ENCODE data around the gene KIAA1958.

Gene KIAA1958

GRCh38 chr9:112533660-112534059 lies 47.0 kb downstream of the KIAA1958 start:
- no peak for DNase-seq

GRCh38 chr9:112535301-112535700 lies 48.7 kb downstream of the KIAA1958 start:
- no peak for DNase-seq

DNA sequence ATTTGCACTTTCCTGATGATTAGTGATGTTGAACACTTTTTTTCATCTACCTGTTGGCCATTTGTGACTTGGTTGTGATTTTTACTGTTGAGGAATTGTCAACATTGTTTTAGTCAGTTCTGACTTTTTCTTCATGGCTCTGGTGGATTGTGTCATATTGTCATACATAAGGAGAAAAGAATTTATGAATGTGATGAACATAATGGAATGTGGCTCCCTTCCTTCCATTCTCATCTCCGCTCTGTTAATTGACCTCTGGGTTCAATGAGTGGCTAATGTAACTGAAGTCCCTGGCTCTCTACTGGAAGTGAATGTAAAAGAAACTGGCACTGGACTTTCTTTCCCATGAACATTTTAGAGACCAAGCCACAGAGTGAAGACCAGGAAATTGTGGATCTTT lies 49.2 kb downstream of the KIAA1958 start:
- DNase-seq: no peak

DNA sequence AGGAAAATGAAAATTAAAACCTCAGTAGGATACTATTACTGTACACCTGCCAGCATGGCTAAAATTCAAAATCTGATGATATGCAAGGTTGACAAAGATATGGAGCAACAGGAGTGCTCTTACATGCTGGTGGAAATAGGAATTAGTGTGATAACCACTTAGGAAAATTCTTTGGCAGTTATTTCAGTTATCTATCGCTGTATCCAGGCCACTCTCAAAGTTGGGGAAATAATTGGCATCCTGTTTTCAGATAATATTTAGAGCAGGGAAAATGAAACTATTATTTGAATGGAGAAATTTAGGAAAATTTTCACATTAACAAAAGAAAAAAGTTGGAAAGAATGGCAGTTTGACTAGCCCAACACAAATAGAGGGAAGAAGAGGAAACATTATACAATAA lies 50.9 kb downstream of the KIAA1958 start:
- DNase-seq: no peak

DNA sequence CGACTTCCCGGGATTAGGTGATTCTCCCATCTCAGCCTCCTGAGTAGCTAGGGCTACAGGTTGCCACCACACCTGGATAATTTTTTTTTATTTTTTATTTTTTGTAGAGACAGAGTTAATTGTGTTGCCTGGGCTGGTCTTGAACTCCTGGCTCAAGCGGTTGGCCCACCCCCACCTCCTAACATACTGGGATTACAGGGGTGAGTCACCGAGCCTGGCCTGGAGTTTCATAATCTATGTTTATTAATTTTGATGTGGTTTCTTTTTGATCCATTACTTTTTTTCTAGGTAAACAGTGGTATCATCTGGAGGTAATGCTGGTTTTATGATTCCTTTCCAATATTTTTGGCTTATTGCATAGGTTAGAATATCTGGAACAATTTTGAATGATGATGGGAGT lies 54.2 kb downstream of the KIAA1958 start:
- no peak for DNase-seq

- peak; percentile 45 for DNase-seq
Measured at GRCh38 chr9:112541685-112542084, 55.1 kb downstream of the KIAA1958 start.

- peak; percentile 3 for DNase-seq
Measured at GRCh38 chr9:112542593-112543292, 56.1 kb downstream of the KIAA1958 start.

GRCh38 chr9:112544477-112544876 lies 57.9 kb downstream of the KIAA1958 start:
- DNase-seq: peak; percentile 14

- DNase-seq: no peak
Measured at GRCh38 chr9:112545237-112545636, 58.6 kb downstream of the KIAA1958 start.

GRCh38 chr9:112546149-112547012 lies 59.8 kb downstream of the KIAA1958 start:
- DNase-seq: peak; percentile 86

DNA sequence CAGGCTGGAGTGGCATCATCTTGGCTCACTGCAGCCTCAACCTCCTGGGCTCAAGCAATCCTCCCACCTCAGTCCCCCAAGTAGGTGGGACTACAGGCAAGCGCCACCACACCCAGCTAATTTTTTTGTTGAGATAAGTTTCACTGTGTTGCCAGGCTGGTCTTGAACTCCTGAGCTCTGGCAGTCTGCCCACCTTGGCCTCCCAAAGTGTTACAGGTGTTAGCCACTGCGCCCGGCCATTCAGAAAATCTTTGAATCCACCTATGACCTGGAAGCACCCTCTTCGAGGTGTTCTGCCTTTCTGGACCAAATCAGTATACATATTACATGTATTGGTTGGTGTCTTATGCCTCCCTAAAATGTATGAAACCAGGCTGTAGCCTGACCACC lies 61.4 kb downstream of the KIAA1958 start:
- DNase-seq: no peak

DNA sequence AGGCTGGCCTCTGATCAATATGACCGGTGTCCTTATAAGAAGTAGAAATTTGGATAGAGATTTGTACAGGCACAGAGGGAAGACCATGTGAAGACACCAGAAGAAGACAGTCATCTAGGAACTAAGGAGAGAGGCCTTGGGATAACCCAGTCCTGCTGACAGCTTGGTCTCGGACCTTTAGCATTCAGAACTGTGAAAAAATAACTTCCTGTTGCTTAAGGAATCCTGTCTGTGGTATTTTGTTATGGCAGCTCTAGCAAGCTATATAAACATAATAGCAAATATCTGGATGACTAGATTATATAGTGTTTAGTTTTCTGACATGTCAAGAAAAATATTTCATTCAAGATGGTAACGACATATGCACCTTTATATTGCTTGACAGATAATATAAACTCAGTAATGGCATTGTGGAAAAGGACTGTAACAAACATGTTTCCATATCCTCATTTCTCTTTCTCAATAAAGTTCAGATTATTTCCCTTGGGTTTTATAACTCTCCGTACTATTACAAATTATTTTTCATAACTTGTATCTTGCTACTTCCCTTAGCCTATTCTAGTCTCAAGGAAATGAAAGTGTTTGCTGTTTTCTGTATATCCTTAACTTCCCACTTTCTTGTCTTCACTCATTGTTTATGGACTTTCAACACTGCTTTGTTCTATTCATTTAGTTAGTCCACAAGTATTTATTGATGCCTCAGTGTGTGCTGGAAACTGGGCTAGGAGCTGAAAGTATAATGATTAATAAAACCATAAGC lies 62.4 kb downstream of the KIAA1958 start:
- no peak for DNase-seq

DNA sequence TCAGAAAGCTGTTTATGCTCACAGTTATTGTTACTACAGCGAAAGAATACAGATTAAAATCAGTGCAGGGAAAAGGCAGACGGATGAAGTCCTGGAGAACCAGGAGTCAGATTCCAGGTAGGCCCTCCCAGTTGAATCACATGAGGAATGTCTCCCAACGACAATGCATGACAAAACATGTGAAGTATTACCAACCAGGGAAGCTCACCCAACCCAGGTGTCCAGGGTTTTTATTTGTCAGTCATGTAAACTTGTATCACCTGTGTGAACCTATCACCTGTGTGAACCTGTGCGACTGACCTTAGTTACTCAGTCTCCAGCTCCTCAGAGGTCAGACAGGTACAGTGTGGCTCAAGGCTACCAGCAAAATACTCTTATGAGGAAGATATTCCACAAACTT lies 63.9 kb downstream of the KIAA1958 start:
- no peak for DNase-seq

DNA sequence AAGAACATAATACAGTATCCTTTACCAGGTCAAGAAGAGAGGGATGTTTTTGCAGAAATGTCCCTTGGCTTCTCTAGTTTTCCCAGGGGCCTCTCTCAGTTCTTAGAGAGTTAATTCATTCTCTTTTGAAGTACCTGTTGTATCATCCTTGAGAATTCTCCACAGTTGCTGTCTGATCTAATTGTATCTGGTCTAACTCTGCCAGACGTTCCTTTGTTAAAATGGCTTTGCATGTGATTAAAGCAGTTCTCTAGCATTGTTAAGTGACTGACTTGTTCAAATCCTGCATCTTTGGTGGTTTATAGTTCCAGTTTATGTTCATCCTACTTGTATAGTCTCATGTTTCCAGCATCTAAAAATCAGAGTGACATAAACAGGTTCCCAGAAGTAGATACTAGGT lies 65.0 kb downstream of the KIAA1958 start:
- no peak for DNase-seq

- DNase-seq: no peak
Measured at GRCh38 chr9:112552229-112553056, 65.8 kb downstream of the KIAA1958 start.

GRCh38 chr9:112553256-112553826 lies 66.7 kb downstream of the KIAA1958 start:
- no peak for DNase-seq

GRCh38 chr9:112554516-112554915 lies 67.9 kb downstream of the KIAA1958 start:
- DNase-seq: no peak

GRCh38 chr9:112555101-112555643 lies 68.5 kb downstream of the KIAA1958 start:
- DNase-seq: no peak

- no peak for DNase-seq
Measured at GRCh38 chr9:112555844-112556482, 69.3 kb downstream of the KIAA1958 start.

DNA sequence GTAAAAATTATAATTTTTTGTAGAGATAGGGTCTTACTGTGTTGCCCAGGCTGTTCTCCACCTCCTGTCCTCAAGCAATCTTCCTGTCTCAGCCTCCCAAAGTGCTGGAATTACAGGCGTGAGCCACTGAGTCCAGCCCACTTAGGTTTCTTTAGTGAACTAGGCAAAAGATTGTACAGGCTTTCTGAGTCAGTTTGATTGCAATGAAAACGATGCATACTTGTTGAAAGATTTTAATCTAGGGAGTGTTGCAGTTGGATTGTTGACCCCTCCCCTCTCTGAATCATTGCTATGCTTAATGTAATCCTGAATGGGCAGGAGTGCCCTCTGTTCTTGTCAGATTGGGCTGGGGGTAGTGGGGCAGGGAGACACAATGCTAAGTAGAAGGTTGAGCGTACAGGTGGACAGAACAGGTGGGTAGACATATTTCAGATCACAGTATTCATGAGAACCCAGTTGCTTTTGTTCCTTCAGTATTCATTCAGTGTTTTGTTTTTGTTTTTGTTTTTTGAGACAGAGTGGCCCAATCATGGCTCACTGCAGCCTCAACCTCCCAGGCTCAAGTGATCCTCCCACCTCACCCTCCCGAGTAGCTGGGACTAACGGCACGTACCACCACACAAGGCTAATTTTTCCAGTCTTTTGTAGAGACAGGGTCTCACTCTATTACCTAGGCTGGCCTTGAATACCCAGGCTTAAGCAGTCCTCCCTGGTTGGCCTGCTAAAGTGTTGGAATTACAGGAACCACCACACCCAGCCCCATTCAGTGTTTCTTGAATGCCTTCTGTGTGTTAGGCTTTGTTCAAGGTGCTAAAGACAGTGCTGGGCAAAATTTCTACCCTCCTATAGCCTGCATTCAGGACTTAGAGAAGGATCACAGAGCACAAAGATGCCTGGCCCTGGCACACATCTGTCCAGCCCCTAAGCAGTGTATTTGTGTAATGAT lies 70.1 kb downstream of the KIAA1958 start:
- DNase-seq: peak; percentile 2

Measured in OCI-M1 (cell line).